ENCODE measurements around the gene SCOC.
"Not testable (repeated sequence)": the region's sequence is repeated elsewhere in the genome, so short reads cannot be mapped to it uniquely, and the experiment has no call there.

SCOC gene

GRCh38 chr4:140388015-140388414 is 14.6 kb downstream of the SCOC start:
- TF ChIP-seq ZNF274 (IDR thresholded peaks at IDR 0.05; ENCODE audit: low read depth, low read length): no peak
- H3K4me3 ChIP-seq (ENCODE audit: low read length): no peak overlapping the region

- H3K4me3 ChIP-seq (ENCODE audit: low read length): no peak overlapping the region
- no peak for TF ChIP-seq ZNF274 (IDR thresholded peaks at IDR 0.05; ENCODE audit: low read depth, low read length)
Observed at GRCh38 chr4:140395668-140396067, 22.2 kb downstream of the SCOC start.

- no peak for TF ChIP-seq ZNF274 (IDR thresholded peaks at IDR 0.05; ENCODE audit: low read depth, low read length)
Observed at GRCh38 chr4:140400111-140400510, 26.7 kb downstream of the SCOC start.

GRCh38 chr4:140406292-140406691 is 32.8 kb downstream of the SCOC start:
- no peak overlapping the region for H3K4me3 ChIP-seq (ENCODE audit: low read length)
- TF ChIP-seq ZNF274 (IDR thresholded peaks at IDR 0.05; ENCODE audit: low read depth, low read length): no peak

More at GRCh38 chr4:140400111-140400510, 26.7 kb downstream of the SCOC start:
- H3K4me3 ChIP-seq (ENCODE audit: low read length): no peak overlapping the region

GRCh38 chr4:140408974-140409373 is 35.5 kb downstream of the SCOC start:
- no peak for TF ChIP-seq ZNF274 (IDR thresholded peaks at IDR 0.05; ENCODE audit: low read depth, low read length)

GRCh38 chr4:140413130-140413969 is 39.9 kb downstream of the SCOC start:
- H3K4me3 ChIP-seq (ENCODE audit: low read length): not testable (repeated sequence)

More at GRCh38 chr4:140408974-140409373, 35.5 kb downstream of the SCOC start:
- no peak overlapping the region for H3K4me3 ChIP-seq (ENCODE audit: low read length)

- no peak overlapping the region for H3K4me3 ChIP-seq (ENCODE audit: low read length)
- TF ChIP-seq ZNF274 (IDR thresholded peaks at IDR 0.05; ENCODE audit: low read depth, low read length): no peak
Observed at GRCh38 chr4:140423106-140423505, 49.7 kb downstream of the SCOC start.

GRCh38 chr4:140426610-140427105 is 53.2 kb downstream of the SCOC start:
- no peak for TF ChIP-seq ZNF274 (IDR thresholded peaks at IDR 0.05; ENCODE audit: low read depth, low read length)
- peak overlapping the region; percentile 60; the same call in 1 of the 2 replicates for H3K4me3 ChIP-seq (ENCODE audit: low read length)

GRCh38 chr4:140427106-140427918 is 53.9 kb downstream of the SCOC start, which contains the start of gene CLGN:
Gene CLGN (minus strand): TSS chr4:140427648. CDS start chr4:140413078, 14,570 bp downstream.
- no peak for TF ChIP-seq ZNF274 (IDR thresholded peaks at IDR 0.05; ENCODE audit: low read depth, low read length)
- H3K4me3 ChIP-seq (ENCODE audit: low read length): peak within 1 kb of the TSS; percentile 60; the same call in 1 of the 2 replicates

GRCh38 chr4:140427919-140428471 is 54.5 kb downstream of the SCOC start:
- TF ChIP-seq ZNF274 (IDR thresholded peaks at IDR 0.05; ENCODE audit: low read depth, low read length): no peak
- peak overlapping the region; percentile 60; the same call in 1 of the 2 replicates for H3K4me3 ChIP-seq (ENCODE audit: low read length)
